IMR-90 (cell line): ENCODE results near the gene TMUB1. TPM values are rescaled to one million over a fixed set of nuclear protein-coding genes. Genes with fewer than 3 reads are reported as not detected.

Experiments used
- ATAC-seq: fragments of 200-7000 bp; cut with Tn5 transposase; 2 replicates; pipeline ENCODE4 v1.9.1; 2020; ENCODE audit warnings: low read depth, mild to moderate bottlenecking, moderate library complexity
- BruUV-seq: library from RNA; stranded (reverse); fragments of 400-500 nt; replicated peaks from 2 replicates; lab custom pipeline; 2021; lab: Mats Ljungman, UMichigan
- CTCF ChIA-PET: fragments of 300-600 bp; formaldehyde crosslinking; extraction: SDS; loops from one replicate; lab custom pipeline; 2021; ENCODE audit warnings: antibody characterized with exemption; lab: Yijun Ruan, JAX
- POLR2A ChIA-PET: fragments of 300-600 bp; sonication (Branson Sonifier 250); formaldehyde crosslinking; loops from one replicate; lab custom pipeline; 2022; ENCODE audit warnings: antibody characterized with exemption; ENCODE audit not compliant: unreplicated experiment; lab: Charles Lee
- DNase-seq: peaks from one replicate; pipeline ENCODE4 v3.0.0; 2013
- H2AFZ ChIP-seq: replicated peaks from 2 replicates; pipeline ENCODE3; 2013; ENCODE audit warnings: low read length, mild to moderate bottlenecking; ENCODE audit not compliant: poor library complexity
- H2AK5ac ChIP-seq: 2 replicates; pipeline ENCODE4 v1.6.1; 2013; ENCODE audit warnings: low read depth, low read length, inconsistent platforms
- H2AK9ac ChIP-seq: replicated peaks from 2 replicates; pipeline ENCODE3; 2013; ENCODE audit warnings: mild to moderate bottlenecking, low read depth, low read length, moderate library complexity; ENCODE audit not compliant: poor library complexity
- H2BK120ac ChIP-seq: 2 replicates; pipeline ENCODE4 v1.6.1; 2013; ENCODE audit warnings: low read depth, low read length, inconsistent platforms
- H2BK15ac ChIP-seq: 3 replicates; pipeline ENCODE4 v1.6.1; 2013; ENCODE audit warnings: low read depth, low read length, inconsistent platforms
- H2BK20ac ChIP-seq: 2 replicates; pipeline ENCODE4 v1.6.1; 2013; ENCODE audit warnings: low read depth, mild to moderate bottlenecking, inconsistent platforms, low read length, moderate library complexity
- H2BK5ac ChIP-seq: 2 replicates; pipeline ENCODE4 v1.6.1; 2013; ENCODE audit warnings: mild to moderate bottlenecking, low read depth, low read length, inconsistent platforms; ENCODE audit not compliant: poor library complexity, severe bottlenecking
- H3K14ac ChIP-seq: replicated peaks from 2 replicates; pipeline ENCODE4 v1.6.1; 2013; ENCODE audit warnings: low read depth, low read length, inconsistent platforms
- H3K18ac ChIP-seq: 2 replicates; pipeline ENCODE4 v1.6.1; 2013; ENCODE audit warnings: low read depth, low read length, control low read depth
- H3K23ac ChIP-seq: 2 replicates; pipeline ENCODE4 v1.6.1; 2013; ENCODE audit warnings: low read depth, low read length, inconsistent platforms
- H3K27ac ChIP-seq: 2 replicates; pipeline ENCODE4 v1.5.1; 2013; ENCODE audit warnings: mild to moderate bottlenecking, control low read depth, low read length; ENCODE audit not compliant: insufficient read depth
- H3K27me3 ChIP-seq: 2 replicates; pipeline ENCODE4 v1.6.1; 2013; ENCODE audit warnings: low read length; ENCODE audit not compliant: control insufficient read depth, insufficient read depth
- H3K36me3 ChIP-seq: 2 replicates; pipeline ENCODE4 v1.6.1; 2013; ENCODE audit warnings: low read length, mixed read lengths; ENCODE audit not compliant: control insufficient read depth, insufficient read depth
- H3K4ac ChIP-seq: 2 replicates; pipeline ENCODE4 v1.6.1; 2013; ENCODE audit warnings: low read depth, low read length, inconsistent platforms
- H3K4me1 ChIP-seq: 2 replicates; pipeline ENCODE4 v1.6.1; 2013; ENCODE audit warnings: low read length, mixed read lengths; ENCODE audit not compliant: control insufficient read depth, insufficient read depth
- H3K4me2 ChIP-seq: 2 replicates; pipeline ENCODE4 v1.6.1; 2013; ENCODE audit warnings: low read depth, mild to moderate bottlenecking, control low read depth, low read length, moderate library complexity
- H3K4me3 ChIP-seq: 2 replicates; pipeline ENCODE4 v1.5.1; 2013; ENCODE audit warnings: low read depth, mild to moderate bottlenecking, control low read depth, low read length, moderate library complexity; ENCODE audit not compliant: insufficient read depth
- H3K56ac ChIP-seq: 2 replicates; pipeline ENCODE4 v1.6.1; 2013; ENCODE audit warnings: low read length, inconsistent platforms; ENCODE audit not compliant: insufficient read depth; ENCODE audit errors: extremely low read depth
- H3K79me1 ChIP-seq, 2 experiments: 2 replicates each; pipeline ENCODE4 v1.6.1; 2013; ENCODE audit warnings: low read length in 2 of 2, inconsistent platforms in 1 of 2, low read depth in 1 of 2
- H3K9ac ChIP-seq: 2 replicates; pipeline ENCODE4 v1.6.1; 2013; ENCODE audit warnings: low read depth, low read length, control low read depth
- H3K9me1 ChIP-seq: 2 replicates; pipeline ENCODE4 v1.6.1; 2013; ENCODE audit warnings: low read length, inconsistent platforms; ENCODE audit not compliant: insufficient read depth
- H3K9me3 ChIP-seq: 2 replicates; pipeline ENCODE4 v1.6.1; 2013; ENCODE audit warnings: low read length; ENCODE audit not compliant: control insufficient read depth, insufficient read depth
- H4K20me1 ChIP-seq: 2 replicates; pipeline ENCODE4 v1.6.1; 2013; ENCODE audit warnings: low read length, inconsistent platforms; ENCODE audit not compliant: insufficient read depth
- H4K5ac ChIP-seq: 2 replicates; pipeline ENCODE4 v1.6.1; 2013; ENCODE audit warnings: mild to moderate bottlenecking, low read depth, low read length, control low read depth
- H4K8ac ChIP-seq, 2 experiments: 2 replicates each; pipeline ENCODE4 v1.6.1; 2013; ENCODE audit warnings: low read depth in 2 of 2, low read length in 2 of 2, control low read depth in 1 of 2, inconsistent platforms in 1 of 2
- H4K91ac ChIP-seq: 2 replicates; pipeline ENCODE4 v1.6.1; 2013; ENCODE audit warnings: low read depth, low read length, inconsistent platforms; ENCODE audit not compliant: insufficient read depth
- BHLHE40 ChIP-seq: fragments of 150-350 bp; IDR thresholded peaks from 2 replicates; pipeline ENCODE4 v1.6.1; 2016; ENCODE audit warnings: mild to moderate bottlenecking, low read depth, low read length
- CEBPB ChIP-seq: IDR thresholded peaks from 2 replicates; pipeline ENCODE4 v1.6.1; 2012; ENCODE audit warnings: low read depth, low read length, improper control_type of control experiment
- CHD1 ChIP-seq: IDR thresholded peaks from 2 replicates; pipeline ENCODE4 v1.6.1; 2012; ENCODE audit warnings: low read depth, low read length, improper control_type of control experiment
- CTCF ChIP-seq: conservative IDR thresholded peaks from 2 replicates; pipeline ENCODE4 v1.5.1; 2012; ENCODE audit warnings: mild to moderate bottlenecking, low read depth, low read length, improper control_type of control experiment
- ELK1 ChIP-seq: fragments of 150-350 bp; IDR thresholded peaks from 2 replicates; pipeline ENCODE4 v1.6.1; 2016; ENCODE audit warnings: low read depth, mild to moderate bottlenecking, low read length, moderate library complexity, borderline replicate concordance
- MAZ ChIP-seq: IDR thresholded peaks from 2 replicates; pipeline ENCODE4 v1.6.1; 2012; ENCODE audit warnings: low read depth, mild to moderate bottlenecking, low read length, improper control_type of control experiment, moderate library complexity, borderline replicate concordance
- MXI1 ChIP-seq: IDR thresholded peaks from 2 replicates; pipeline ENCODE4 v1.6.1; 2012; ENCODE audit warnings: low read depth, mild to moderate bottlenecking, low read length, moderate library complexity, borderline replicate concordance
- NFE2L2 ChIP-seq: fragments of 150-350 bp; IDR thresholded peaks from 2 replicates; pipeline ENCODE4 v1.6.1; 2016; ENCODE audit warnings: low read depth, mild to moderate bottlenecking, low read length
- RCOR1 ChIP-seq: IDR thresholded peaks from 2 replicates; pipeline ENCODE4 v1.6.1; 2012; ENCODE audit warnings: mild to moderate bottlenecking, low read length, improper control_type of control experiment; ENCODE audit not compliant: insufficient replicate concordance
- USF2 ChIP-seq: fragments of 150-350 bp; IDR thresholded peaks from 2 replicates; pipeline ENCODE4 v1.6.1; 2017; ENCODE audit warnings: mild to moderate bottlenecking, antibody characterized with exemption, low read length, low read depth
- WGBS, 2 experiments: methylation state at CpG; one replicate each; pipeline versions ENCODE4 v1.1.5 to v1.1.7; 2013; ENCODE audit warnings: missing lambda C conversion rate in 2 of 2; ENCODE audit not compliant: insufficient read length in 1 of 2; ENCODE audit errors: extremely low coverage in 2 of 2; 5-methylcytosine and 5-hydroxymethylcytosine counted together
- dilution Hi-C: fragments of 300-500 bp; cut with HindIII; formaldehyde crosslinking; loops from one replicate; pipeline ENCODE4 v1.14.3; 2018; ENCODE audit warnings: low sequenced_read_pairs; ENCODE audit not compliant: unreplicated experiment
- in situ Hi-C: fragments of 300-500 bp; cut with MboI; formaldehyde crosslinking; loops from 3 replicates; pipeline ENCODE4 v1.14.3; 2019; ENCODE audit warnings: low sequenced_read_pairs, inconsistent platforms, mixed read lengths
- intact Hi-C: fragments of 100-400 bp; cut with micrococcal nuclease; formaldehyde crosslinking; loops from 2 replicates; pipeline ENCODE4 v1.10.0; 2022
- polyA plus RNA-seq, 3 experiments: library from polyadenylated mRNA; depleted of rRNA; stranded (reverse); fragments of >200 nt; gene quantifications; 2 replicates each; pipeline ENCODE4 v1.2.3, GENCODE V29; 2012; ENCODE audit warnings: low replicate concordance in 1 of 3
- total RNA-seq: library from RNA; depleted of rRNA; stranded (reverse); fragments of >200 nt; gene quantifications from 2 replicates; pipeline ENCODE4 v1.2.3, GENCODE V29; 2012

Gene TMUB1
- total and polyA plus RNA-seq, 2 of the 4 experiments (the other 2 are of a cell fraction): 6.8 to 29.8 TPM

- TF ChIP-seq BHLHE40: no peak
- no peak for TF ChIP-seq CHD1
These were observed 3.9 kb downstream of the TMUB1 start (continued) for GRCh38 chr7:151079199-151079910.

GRCh38 chr7:151078233-151079040, 4.9 kb downstream of the TMUB1 start:
- H4K20me1 ChIP-seq: peaks cover 22% of the 10 kb centered on the region
- no peak overlapping the region for H2BK5ac ChIP-seq
- ATAC-seq (no peak), DNase-seq (no peak)
- H3K14ac ChIP-seq: no peak overlapping the region
- no TSS peak for BruUV-seq
- peak overlapping the region; percentile 11; the same call in 1 of the 2 replicates for H3K23ac ChIP-seq
- H3K79me1 ChIP-seq: peaks cover 19 to 71% of the 10 kb centered on the region in 2 experiments; a peak in 3 of 4 replicates
- no peak overlapping the region for H3K4ac ChIP-seq
- intact Hi-C loops: no loop called here
- no peak overlapping the region for H3K9ac ChIP-seq
- H3K9me1 ChIP-seq: no peaks in the 10 kb centered on the region
- no peak overlapping the region for H4K8ac ChIP-seq
- H2AFZ ChIP-seq: no peak overlapping the region
- H3K4me3 ChIP-seq: no peak overlapping the region
- H3K4me1 ChIP-seq: peaks cover 21% of the 10 kb centered on the region
- in situ Hi-C loops: no loop called here
- H3K27ac ChIP-seq: no peak overlapping the region
- no peak overlapping the region for H4K5ac ChIP-seq
- H2BK20ac ChIP-seq: no peak overlapping the region
- H3K27me3 ChIP-seq: no peaks in the 10 kb centered on the region
- no peak overlapping the region for H2BK120ac ChIP-seq
- H2BK15ac ChIP-seq: no peak overlapping the region
- no peak overlapping the region for H2AK5ac ChIP-seq
- H2AK9ac ChIP-seq: no peak overlapping the region
- no peak overlapping the region for H4K91ac ChIP-seq
- WGBS, 2 experiments: 50% methylated on average over 5 of the region's 22 CpGs; no CpG with 5 or more reads in 1 of the 2 experiments
- peaks cover 44% of the 10 kb centered on the region for H3K36me3 ChIP-seq
- dilution Hi-C loops: no loop called here
- H3K9me3 ChIP-seq: no peaks in the 10 kb centered on the region
- ChIA-PET CTCF (no interaction called here), POLR2A (no interaction called here)
- H3K4me2 ChIP-seq: no peak overlapping the region
- H3K18ac ChIP-seq: no peak overlapping the region
- H3K56ac ChIP-seq: no peak overlapping the region
- TF ChIP-seq USF2: 0 out of 2 replicates have a peak, but pooled peaks have one; percentile 4
- TF ChIP-seq MAZ: no peak
- no peak for TF ChIP-seq CTCF
- TF ChIP-seq RCOR1: no peak
- TF ChIP-seq CEBPB: no peak
- TF ChIP-seq BHLHE40: peak; percentile 34; the same call in 1 of the 2 replicates
- TF ChIP-seq ELK1: no peak
- no peak for TF ChIP-seq MXI1
- TF ChIP-seq NFE2L2: no peak
